ENCODE results near the gene KY. TPM values are rescaled to one million over a fixed set of nuclear protein-coding genes. Genes with fewer than 3 reads are reported as not detected.

The KY gene
- total and polyA plus RNA-seq, 5 donors from 2014 or later, result not detected

GRCh38 chr3:134649106-134649705 is 1.6 kb downstream of the KY start:
- H3K27me3 Mint-ChIP-seq, result peaks cover 12% of the 10 kb centered on the region
- no peak for ATAC-seq (ENCODE audit: low read depth in 2 of 2)
- H3K4me3 Mint-ChIP-seq, result no peak overlapping the region

GRCh38 chr3:134647902-134648760 is 2.7 kb downstream of the KY start:
- H3K4me1 Mint-ChIP-seq, result no peaks in the 10 kb centered on the region
- H3K36me3 Mint-ChIP-seq, result no peaks in the 10 kb centered on the region
- H3K4me3 Mint-ChIP-seq, result no peak overlapping the region
- Histone ChIP-seq H3K36me3 (ENCODE audit: control insufficient read depth, insufficient read depth, low read length) (no peaks in the 10 kb centered on the region), H3K27ac (ENCODE audit: insufficient read depth, low read length, poor library complexity, severe bottlenecking) (no peak overlapping the region), H3K27me3 (ENCODE audit: control insufficient read depth, insufficient read depth, low read length) (no peaks in the 10 kb centered on the region), H3K4me1 (ENCODE audit: control insufficient read depth, insufficient read depth, low read length, poor library complexity, severe bottlenecking) (no peaks in the 10 kb centered on the region), H3K9me3 (ENCODE audit: control insufficient read depth in 2 of 2, low read length in 2 of 2) (no peaks in the 10 kb centered on the region), H3K4me3 (ENCODE audit: low read depth, low read length) (no peak overlapping the region)
- H3K27me3 Mint-ChIP-seq, result peaks cover 12% of the 10 kb centered on the region
- DNase-seq (no peak), ATAC-seq (ENCODE audit: low read depth in 2 of 2) (no peak)
- peaks cover 0 to 2% (median 0%) of the 10 kb centered on the region in 7 donors for H3K9me3 Mint-ChIP-seq
- no peak overlapping the region for H3K27ac Mint-ChIP-seq

More at GRCh38 chr3:134649106-134649705, 1.6 kb downstream of the KY start:
- Histone ChIP-seq H3K36me3 (ENCODE audit: control insufficient read depth, insufficient read depth, low read length) (no peaks in the 10 kb centered on the region), H3K4me1 (ENCODE audit: control insufficient read depth, insufficient read depth, low read length, poor library complexity, severe bottlenecking) (no peaks in the 10 kb centered on the region), H3K27me3 (ENCODE audit: control insufficient read depth, insufficient read depth, low read length) (no peaks in the 10 kb centered on the region), H3K9me3 (ENCODE audit: control insufficient read depth in 2 of 2, low read length in 2 of 2) (no peaks in the 10 kb centered on the region), H3K4me3 (ENCODE audit: low read depth, low read length) (no peak overlapping the region), H3K27ac (ENCODE audit: insufficient read depth, low read length, poor library complexity, severe bottlenecking) (no peak overlapping the region)
- Mint-ChIP-seq H3K27ac (no peak overlapping the region), H3K9me3 (peaks cover 0 to 2% (median 0%) of the 10 kb centered on the region in 7 donors), H3K36me3 (no peaks in the 10 kb centered on the region), H3K4me1 (no peaks in the 10 kb centered on the region)
- no peak for DNase-seq

- Mint-ChIP-seq H3K4me3 (no peak overlapping the region), H3K27me3 (peaks cover 7% of the 10 kb centered on the region), H3K36me3 (no peaks in the 10 kb centered on the region), H3K27ac (no peak overlapping the region), H3K4me1 (no peaks in the 10 kb centered on the region), H3K9me3 (peaks cover 0 to 2% (median 0%) of the 10 kb centered on the region in 7 donors)
- Histone ChIP-seq H3K27me3 (ENCODE audit: control insufficient read depth, insufficient read depth, low read length) (no peaks in the 10 kb centered on the region), H3K4me1 (ENCODE audit: control insufficient read depth, insufficient read depth, low read length, poor library complexity, severe bottlenecking) (no peaks in the 10 kb centered on the region), H3K9me3 (ENCODE audit: control insufficient read depth in 2 of 2, low read length in 2 of 2) (no peaks in the 10 kb centered on the region), H3K36me3 (ENCODE audit: control insufficient read depth, insufficient read depth, low read length) (no peaks in the 10 kb centered on the region), H3K27ac (ENCODE audit: insufficient read depth, low read length, poor library complexity, severe bottlenecking) (no peak overlapping the region), H3K4me3 (ENCODE audit: low read depth, low read length) (no peak overlapping the region)
- DNase-seq (no peak), ATAC-seq (ENCODE audit: low read depth in 2 of 2) (no peak)
Measured at GRCh38 chr3:134646086-134646485, 4.7 kb downstream of the KY start.

- Mint-ChIP-seq H3K27me3 (peaks cover 5% of the 10 kb centered on the region), H3K27ac (no peak overlapping the region), H3K4me1 (no peaks in the 10 kb centered on the region), H3K4me3 (no peak overlapping the region), H3K36me3 (no peaks in the 10 kb centered on the region), H3K9me3 (peaks cover 0 to 2% (median 0%) of the 10 kb centered on the region in 7 donors)
- no peak for ATAC-seq (ENCODE audit: low read depth in 2 of 2)
- no peak for DNase-seq
- Histone ChIP-seq H3K27ac (ENCODE audit: insufficient read depth, low read length, poor library complexity, severe bottlenecking) (no peak overlapping the region), H3K9me3 (ENCODE audit: control insufficient read depth in 2 of 2, low read length in 2 of 2) (no peaks in the 10 kb centered on the region), H3K36me3 (ENCODE audit: control insufficient read depth, insufficient read depth, low read length) (no peaks in the 10 kb centered on the region), H3K4me1 (ENCODE audit: control insufficient read depth, insufficient read depth, low read length, poor library complexity, severe bottlenecking) (no peaks in the 10 kb centered on the region), H3K27me3 (ENCODE audit: control insufficient read depth, insufficient read depth, low read length) (no peaks in the 10 kb centered on the region), H3K4me3 (ENCODE audit: low read depth, low read length) (no peak overlapping the region)
Measured at GRCh38 chr3:134645515-134645914, 5.3 kb downstream of the KY start.

GRCh38 chr3:134644731-134645514 is 5.9 kb downstream of the KY start:
- Histone ChIP-seq H3K27ac (ENCODE audit: insufficient read depth, low read length, poor library complexity, severe bottlenecking) (no peak overlapping the region), H3K4me3 (ENCODE audit: low read depth, low read length) (no peak overlapping the region), H3K27me3 (ENCODE audit: control insufficient read depth, insufficient read depth, low read length) (no peaks in the 10 kb centered on the region), H3K36me3 (ENCODE audit: control insufficient read depth, insufficient read depth, low read length) (no peaks in the 10 kb centered on the region), H3K9me3 (ENCODE audit: control insufficient read depth in 2 of 2, low read length in 2 of 2) (no peaks in the 10 kb centered on the region), H3K4me1 (ENCODE audit: control insufficient read depth, insufficient read depth, low read length, poor library complexity, severe bottlenecking) (no peaks in the 10 kb centered on the region)
- no peak overlapping the region for H3K27ac Mint-ChIP-seq
- DNase-seq, result no peak
- H3K36me3 Mint-ChIP-seq, result no peaks in the 10 kb centered on the region
- no peak for ATAC-seq (ENCODE audit: low read depth in 2 of 2)
- H3K4me1 Mint-ChIP-seq, result no peaks in the 10 kb centered on the region
- H3K9me3 Mint-ChIP-seq, result no peaks in the 10 kb centered on the region
- H3K27me3 Mint-ChIP-seq, result peaks cover 5% of the 10 kb centered on the region
- H3K4me3 Mint-ChIP-seq, result no peak overlapping the region

- ATAC-seq (ENCODE audit: low read depth in 2 of 2), result no peak
- H3K36me3 ChIP-seq (ENCODE audit: control insufficient read depth, insufficient read depth, low read length), result no peaks in the 10 kb centered on the region
- H3K27ac ChIP-seq (ENCODE audit: insufficient read depth, low read length, poor library complexity, severe bottlenecking), result no peak overlapping the region
- H3K4me1 ChIP-seq (ENCODE audit: control insufficient read depth, insufficient read depth, low read length, poor library complexity, severe bottlenecking), result no peaks in the 10 kb centered on the region
- Mint-ChIP-seq H3K36me3 (no peaks in the 10 kb centered on the region), H3K27ac (no peak overlapping the region), H3K4me1 (no peaks in the 10 kb centered on the region), H3K9me3 (peaks cover 0 to 2% (median 0%) of the 10 kb centered on the region in 7 donors), H3K27me3 (peaks cover 3% of the 10 kb centered on the region), H3K4me3 (no peak overlapping the region)
- no peaks in the 10 kb centered on the region for H3K27me3 ChIP-seq (ENCODE audit: control insufficient read depth, insufficient read depth, low read length)
- no peak overlapping the region for H3K4me3 ChIP-seq (ENCODE audit: low read depth, low read length)
- no peaks in the 10 kb centered on the region for H3K9me3 ChIP-seq (ENCODE audit: control insufficient read depth in 2 of 2, low read length in 2 of 2)
- DNase-seq, result no peak
Measured at GRCh38 chr3:134643150-134643675, 7.6 kb downstream of the KY start.

- H3K9me3 ChIP-seq (ENCODE audit: control insufficient read depth in 2 of 2, low read length in 2 of 2), result no peaks in the 10 kb centered on the region
- H3K4me3 ChIP-seq (ENCODE audit: low read depth, low read length), result no peak overlapping the region
- Mint-ChIP-seq H3K4me3 (no peak overlapping the region), H3K27me3 (no peaks in the 10 kb centered on the region), H3K4me1 (no peaks in the 10 kb centered on the region), H3K27ac (no peak overlapping the region), H3K9me3 (peaks cover 0 to 2% (median 0%) of the 10 kb centered on the region in 7 donors), H3K36me3 (no peaks in the 10 kb centered on the region)
- no peaks in the 10 kb centered on the region for H3K4me1 ChIP-seq (ENCODE audit: control insufficient read depth, insufficient read depth, low read length, poor library complexity, severe bottlenecking)
- DNase-seq, result no peak
- ATAC-seq (ENCODE audit: low read depth in 2 of 2), result no peak
- no peak overlapping the region for H3K27ac ChIP-seq (ENCODE audit: insufficient read depth, low read length, poor library complexity, severe bottlenecking)
- no peaks in the 10 kb centered on the region for H3K36me3 ChIP-seq (ENCODE audit: control insufficient read depth, insufficient read depth, low read length)
- no peaks in the 10 kb centered on the region for H3K27me3 ChIP-seq (ENCODE audit: control insufficient read depth, insufficient read depth, low read length)
Measured at GRCh38 chr3:134642445-134643149, 8.2 kb downstream of the KY start.
